Muscle layer of colon (tissue), 2 donors: Measurements from ENCODE around the gene AP1G1.

ENCODE experiments used
- H3K27ac ChIP-seq: one replicate; pipeline ENCODE4 v1.7.0; 2013; ENCODE audit warnings: low read depth, mild to moderate bottlenecking, low read length, moderate library complexity
- H3K27me3 ChIP-seq, 2 donors: one replicate each; pipeline ENCODE4 v1.7.0; 2013; ENCODE audit warnings: low read length in 2 of 2, mild to moderate bottlenecking in 2 of 2; ENCODE audit not compliant: insufficient read depth in 2 of 2, control insufficient read depth in 1 of 2
- H3K36me3 ChIP-seq: one replicate; pipeline ENCODE4 v1.7.0; 2013; ENCODE audit warnings: mild to moderate bottlenecking, low read length; ENCODE audit not compliant: insufficient read depth
- H3K4me1 ChIP-seq: one replicate; pipeline ENCODE4 v1.7.0; 2013; ENCODE audit warnings: mild to moderate bottlenecking, low read length; ENCODE audit not compliant: insufficient read depth
- H3K4me3 ChIP-seq, 2 donors: one replicate each; pipeline ENCODE4 v1.7.0; 2013; ENCODE audit warnings: low read length in 2 of 2, low read depth in 1 of 2, mild to moderate bottlenecking in 1 of 2, moderate library complexity in 1 of 2
- H3K9ac ChIP-seq: one replicate; pipeline ENCODE4 v1.7.0; 2013; ENCODE audit warnings: low read length
- H3K9me3 ChIP-seq: one replicate; pipeline ENCODE4 v1.7.0; 2013; ENCODE audit warnings: mild to moderate bottlenecking, low read length
- donor health status: abdominal sarcoma.
- donor health status: Adenocarcinoma of cecum.

The AP1G1 gene

DNA sequence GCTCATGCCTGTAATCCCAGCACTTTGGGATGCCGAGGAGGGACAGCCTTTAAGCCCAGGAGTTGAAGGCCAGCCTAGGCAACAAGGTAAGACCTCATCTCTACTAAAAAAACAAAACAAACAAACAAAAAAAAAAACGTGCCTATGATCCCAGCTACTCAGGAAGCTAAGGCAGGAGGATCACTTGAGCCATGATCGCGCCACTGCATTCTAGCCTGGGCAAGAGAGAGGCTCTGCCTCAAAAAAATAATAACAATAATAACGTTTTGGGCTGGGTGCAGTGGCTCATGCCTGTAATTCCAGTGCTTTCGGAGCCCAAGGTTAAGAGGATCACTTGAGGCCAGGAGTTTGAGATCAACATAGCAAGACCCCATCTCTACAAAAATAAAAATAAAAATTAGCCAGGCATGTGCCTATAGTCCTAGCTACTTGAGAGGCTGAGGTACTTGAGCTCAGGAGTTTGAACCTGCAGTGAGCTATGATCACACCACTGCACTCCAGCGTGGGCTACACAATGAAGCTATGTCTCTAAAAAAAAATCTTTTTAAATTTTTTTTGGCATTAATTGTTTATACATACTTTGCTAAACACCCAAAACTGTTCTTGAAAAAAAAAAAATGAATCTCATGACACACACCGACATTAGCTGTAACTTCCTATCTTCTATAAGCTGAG lies 87.4 kb downstream of the AP1G1 start:
- no peak overlapping the region for H3K4me3 ChIP-seq
- H3K27ac ChIP-seq, result no peak overlapping the region
- no peaks in the 10 kb centered on the region for H3K27me3 ChIP-seq
- H3K9ac ChIP-seq, result no peak overlapping the region
- H3K36me3 ChIP-seq, result no peaks in the 10 kb centered on the region
- H3K9me3 ChIP-seq, result no peaks in the 10 kb centered on the region
- peaks cover 10% of the 10 kb centered on the region for H3K4me1 ChIP-seq

DNA sequence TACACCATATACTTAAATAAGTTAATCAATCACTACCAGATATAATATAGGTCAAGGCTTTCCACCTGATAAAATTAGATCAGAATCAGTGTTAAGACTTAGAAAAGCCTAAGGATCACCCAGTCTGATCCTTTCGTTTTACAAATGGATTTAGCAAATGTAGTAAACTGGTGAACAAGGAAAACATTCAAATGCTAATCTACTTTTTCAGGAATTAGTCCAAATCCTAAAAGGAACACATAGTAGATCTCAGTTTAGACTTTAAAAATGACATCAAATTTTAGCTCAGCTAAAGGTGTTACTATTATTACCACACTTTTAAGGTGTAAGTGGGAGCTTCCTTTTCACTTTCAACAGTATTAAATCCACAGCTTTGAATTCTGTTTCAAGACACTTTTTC lies 96.1 kb downstream of the AP1G1 start:
- Histone ChIP-seq H3K27me3 (no peaks in the 10 kb centered on the region), H3K4me1 (no peaks in the 10 kb centered on the region), H3K9me3 (no peaks in the 10 kb centered on the region), H3K27ac (no peak overlapping the region), H3K36me3 (no peaks in the 10 kb centered on the region), H3K9ac (no peak overlapping the region), H3K4me3 (no peak overlapping the region)

DNA sequence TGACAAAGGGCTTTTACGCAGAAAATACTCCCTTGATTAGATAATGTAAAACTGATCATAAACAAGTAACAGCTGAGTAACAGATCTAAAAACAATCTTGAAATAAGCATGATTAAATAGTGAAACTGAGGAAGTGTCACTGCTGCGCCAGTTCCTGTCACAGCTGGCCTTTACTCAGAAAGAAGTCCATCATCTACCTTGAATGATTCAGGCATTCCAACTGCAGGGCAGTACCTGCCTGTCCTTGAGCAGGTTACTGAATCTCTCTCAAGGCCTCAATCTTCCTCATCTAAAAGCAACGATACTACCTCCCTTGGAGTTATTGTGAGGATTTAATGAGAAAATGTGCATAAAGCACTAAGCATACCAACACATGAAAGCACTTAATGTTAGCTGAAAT lies 96.8 kb downstream of the AP1G1 start:
- Histone ChIP-seq H3K4me1 (no peaks in the 10 kb centered on the region), H3K36me3 (no peaks in the 10 kb centered on the region), H3K4me3 (no peak overlapping the region), H3K27me3 (no peaks in the 10 kb centered on the region), H3K9ac (no peak overlapping the region), H3K9me3 (no peaks in the 10 kb centered on the region), H3K27ac (no peak overlapping the region)

DNA sequence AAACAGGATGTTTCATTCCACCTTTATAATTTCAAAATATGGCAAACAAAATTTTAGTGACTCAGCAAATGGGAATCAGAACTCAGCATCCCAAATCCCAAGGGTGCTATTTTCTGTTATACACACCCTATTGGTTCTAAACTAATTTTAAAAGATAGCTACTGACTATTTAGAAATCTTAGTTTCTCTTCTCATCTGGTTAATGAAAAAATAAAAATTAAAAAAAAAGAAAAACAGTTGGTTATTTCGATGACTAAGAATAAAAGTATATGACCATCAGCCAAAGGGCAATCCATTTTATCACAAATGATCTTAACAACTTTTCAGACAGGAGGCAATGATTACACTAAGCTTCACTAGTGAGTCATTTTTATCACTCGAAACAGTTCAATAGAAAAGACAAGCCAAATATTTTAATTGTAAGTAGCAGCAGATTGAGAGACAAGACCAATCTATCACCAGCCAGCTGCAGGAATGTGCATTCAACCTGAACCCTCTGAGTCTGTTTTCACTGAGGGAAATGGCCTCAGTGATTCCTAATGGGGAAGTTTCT lies 99.3 kb downstream of the AP1G1 start:
- no peak overlapping the region for H3K4me3 ChIP-seq
- no peaks in the 10 kb centered on the region for H3K4me1 ChIP-seq
- H3K27ac ChIP-seq, result no peak overlapping the region
- no peaks in the 10 kb centered on the region for H3K36me3 ChIP-seq
- H3K9ac ChIP-seq, result no peak overlapping the region
- no peaks in the 10 kb centered on the region for H3K27me3 ChIP-seq
- no peaks in the 10 kb centered on the region for H3K9me3 ChIP-seq

DNA sequence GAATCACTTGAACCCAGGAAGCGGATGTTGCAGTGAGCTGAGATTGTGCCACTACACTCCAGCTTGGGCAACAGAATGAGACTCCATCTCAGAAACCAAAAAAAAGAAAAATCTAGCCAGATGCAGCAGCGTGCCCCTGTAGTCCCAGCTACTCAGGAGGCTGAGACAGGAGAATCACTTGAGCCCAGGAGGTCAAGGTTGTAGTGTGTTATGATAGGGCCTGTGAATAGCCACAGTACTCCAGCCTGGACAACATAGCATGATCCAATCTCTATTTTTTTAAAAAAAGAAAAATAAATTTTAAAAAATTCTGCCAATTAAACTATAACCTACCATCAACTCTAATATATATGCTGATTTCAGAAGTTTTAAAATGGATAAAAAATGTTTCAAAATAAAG lies 99.9 kb downstream of the AP1G1 start:
- H3K4me3 ChIP-seq, result no peak overlapping the region
- no peaks in the 10 kb centered on the region for H3K36me3 ChIP-seq
- no peaks in the 10 kb centered on the region for H3K27me3 ChIP-seq
- no peaks in the 10 kb centered on the region for H3K9me3 ChIP-seq
- H3K27ac ChIP-seq, result no peak overlapping the region
- no peak overlapping the region for H3K9ac ChIP-seq
- no peaks in the 10 kb centered on the region for H3K4me1 ChIP-seq

DNA sequence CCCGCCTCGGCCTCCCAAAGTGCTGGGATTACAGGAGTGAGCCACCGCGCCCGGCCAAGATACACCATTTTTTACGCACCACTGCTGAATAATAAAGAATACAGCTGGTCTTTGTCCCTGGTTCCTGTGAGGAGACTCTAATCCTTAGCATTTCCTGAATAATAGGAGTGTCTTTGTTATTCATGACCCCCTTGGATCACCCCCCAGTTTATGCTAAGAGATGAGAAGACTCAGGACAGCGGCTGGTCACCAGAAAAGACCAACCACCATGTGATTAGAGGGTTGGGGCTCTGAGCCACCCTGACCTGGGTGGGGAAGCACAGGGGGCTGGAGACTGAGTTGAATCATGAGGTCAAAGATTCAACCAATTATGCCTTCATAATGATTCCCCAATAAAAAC lies 101.4 kb downstream of the AP1G1 start:
- Histone ChIP-seq H3K36me3 (no peaks in the 10 kb centered on the region), H3K9ac (no peak overlapping the region), H3K4me3 (no peak overlapping the region), H3K9me3 (no peaks in the 10 kb centered on the region), H3K27me3 (no peaks in the 10 kb centered on the region), H3K4me1 (no peaks in the 10 kb centered on the region), H3K27ac (no peak overlapping the region)

DNA sequence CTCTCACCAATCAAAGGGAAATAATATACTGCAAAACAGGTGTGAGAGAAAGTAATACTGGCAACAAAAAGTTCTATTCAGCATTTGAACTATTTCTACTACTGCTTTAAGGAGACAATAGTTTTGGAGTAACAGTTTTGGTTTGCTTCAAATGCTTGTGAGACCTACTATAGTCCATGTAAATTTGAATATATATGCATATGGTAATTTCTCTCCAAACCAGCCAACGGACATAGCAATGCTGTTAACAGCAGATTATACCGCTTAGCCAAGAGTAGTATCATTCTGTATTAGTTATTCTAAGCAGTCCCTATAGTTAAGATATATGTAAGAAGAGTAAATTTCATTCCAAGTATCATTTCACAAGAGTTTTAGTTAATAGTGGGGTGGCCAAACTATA lies 102.6 kb downstream of the AP1G1 start:
- Histone ChIP-seq H3K4me1 (no peaks in the 10 kb centered on the region), H3K27ac (no peak overlapping the region), H3K9ac (no peak overlapping the region), H3K36me3 (no peaks in the 10 kb centered on the region), H3K9me3 (no peaks in the 10 kb centered on the region), H3K27me3 (no peaks in the 10 kb centered on the region), H3K4me3 (no peak overlapping the region)

DNA sequence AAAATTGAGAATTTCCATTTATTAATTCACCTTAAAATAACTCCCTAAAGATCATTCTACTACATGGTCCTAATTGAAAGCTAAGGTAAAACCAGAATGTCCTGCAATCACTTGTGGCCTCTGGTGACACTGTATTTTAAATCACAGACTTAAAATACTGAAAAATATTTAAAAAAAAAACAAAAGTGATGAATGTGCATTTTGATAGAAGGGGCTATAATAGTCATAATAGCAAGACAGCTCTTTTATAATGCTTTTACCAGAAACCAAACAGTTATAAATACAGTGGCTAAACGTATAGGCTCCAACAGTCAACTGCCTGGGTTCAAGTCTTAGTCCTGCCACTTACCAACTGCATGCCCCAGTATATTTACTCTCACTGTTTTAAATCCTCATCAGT lies 105.3 kb downstream of the AP1G1 start:
- Histone ChIP-seq H3K4me1 (no peaks in the 10 kb centered on the region), H3K9me3 (no peaks in the 10 kb centered on the region)

DNA sequence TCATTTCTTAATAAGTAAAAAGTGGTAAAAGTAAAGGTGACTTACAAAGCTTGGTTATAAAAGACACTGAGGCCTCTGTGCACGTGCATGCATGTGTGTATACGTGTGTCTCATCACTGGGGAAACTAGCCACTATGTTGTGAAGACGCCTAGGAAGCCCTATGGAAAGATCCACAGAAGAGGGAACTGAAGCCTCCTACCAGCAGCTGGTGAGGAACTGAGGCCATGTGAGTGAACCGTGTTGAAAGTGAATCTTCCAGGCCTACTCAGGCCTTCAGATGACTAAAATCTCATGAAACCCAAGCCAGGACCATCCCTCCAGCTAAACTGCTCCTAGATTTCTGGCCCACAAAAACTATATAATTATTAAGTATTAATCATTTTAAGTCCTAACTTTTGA lies 107.8 kb downstream of the AP1G1 start:
- Histone ChIP-seq H3K9ac (no peak overlapping the region), H3K9me3 (no peaks in the 10 kb centered on the region), H3K4me3 (no peak overlapping the region), H3K4me1 (no peaks in the 10 kb centered on the region), H3K27me3 (no peaks in the 10 kb centered on the region), H3K27ac (no peak overlapping the region), H3K36me3 (no peaks in the 10 kb centered on the region)

More for the DNA sequence above, 105.3 kb downstream of the AP1G1 start:
- Histone ChIP-seq H3K4me3 (no peak overlapping the region), H3K9ac (no peak overlapping the region), H3K27me3 (no peaks in the 10 kb centered on the region), H3K36me3 (no peaks in the 10 kb centered on the region), H3K27ac (no peak overlapping the region)

DNA sequence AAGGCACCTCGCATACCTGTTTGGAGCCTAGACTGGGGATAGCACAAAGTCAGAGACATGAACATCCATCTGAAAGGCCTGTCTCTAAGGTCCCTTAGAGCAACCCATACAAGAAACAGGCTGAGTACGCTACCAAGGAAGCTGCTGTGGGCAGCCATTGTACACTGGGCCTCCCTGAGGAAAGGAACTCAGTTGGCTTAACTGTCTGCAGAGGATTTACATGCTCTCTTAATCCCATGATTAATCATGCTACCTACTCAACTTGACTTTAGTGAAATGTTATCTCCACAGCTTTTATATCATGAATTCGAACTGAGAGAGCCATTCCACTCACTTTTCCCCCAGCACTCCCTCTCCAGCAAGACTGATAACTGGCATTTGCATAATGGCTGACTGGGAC lies 110.1 kb downstream of the AP1G1 start:
- Histone ChIP-seq H3K36me3 (no peaks in the 10 kb centered on the region), H3K4me3 (no peak overlapping the region), H3K9ac (no peak overlapping the region), H3K4me1 (no peaks in the 10 kb centered on the region), H3K27me3 (no peaks in the 10 kb centered on the region), H3K9me3 (no peaks in the 10 kb centered on the region), H3K27ac (no peak overlapping the region)

DNA sequence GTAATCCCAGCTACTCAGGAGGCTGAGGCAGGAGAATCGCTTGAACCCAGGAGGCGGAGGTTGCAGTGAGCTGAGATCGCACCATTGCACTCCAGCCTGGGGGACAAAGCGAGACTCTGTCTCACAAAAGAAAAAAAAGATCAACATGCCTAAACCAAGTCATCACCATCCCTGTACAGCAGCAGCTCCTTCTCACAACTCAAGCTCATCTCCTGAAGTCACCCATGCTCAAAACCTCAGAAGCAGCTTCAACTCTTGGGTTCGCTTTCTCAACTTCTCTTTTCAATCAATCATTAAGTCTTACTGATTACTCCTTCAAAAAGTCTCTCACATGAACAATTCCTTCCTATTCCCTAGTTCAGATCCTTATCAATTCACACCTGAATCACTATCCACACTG lies 115.5 kb downstream of the AP1G1 start:
- H3K36me3 ChIP-seq, result peaks cover 6% of the 10 kb centered on the region
- no peaks in the 10 kb centered on the region for H3K4me1 ChIP-seq
- H3K4me3 ChIP-seq, result no peak overlapping the region
- H3K27ac ChIP-seq, result no peak overlapping the region
- H3K9ac ChIP-seq, result no peak overlapping the region
- H3K27me3 ChIP-seq, result no peaks in the 10 kb centered on the region
- no peaks in the 10 kb centered on the region for H3K9me3 ChIP-seq

DNA sequence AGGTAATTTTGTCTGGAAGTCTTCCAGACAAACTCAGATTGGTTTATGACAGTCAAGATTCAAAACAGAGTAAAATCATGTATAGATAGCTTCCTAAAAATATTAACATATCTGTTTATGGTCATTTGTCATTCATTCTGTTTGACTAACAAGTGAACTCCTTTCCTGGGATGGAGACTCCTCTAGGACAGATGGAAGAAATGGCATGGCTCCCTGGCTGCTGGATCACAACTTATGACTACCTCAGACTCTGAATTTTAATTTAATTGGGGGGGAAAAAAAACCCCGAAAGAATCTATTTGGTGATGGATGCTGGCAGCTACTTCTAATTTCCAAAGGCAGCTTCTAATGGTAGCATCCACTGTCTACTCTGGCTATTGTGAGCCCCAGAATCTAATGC lies 118.7 kb downstream of the AP1G1 start:
- Histone ChIP-seq H3K9ac (no peak overlapping the region), H3K36me3 (peaks cover 6% of the 10 kb centered on the region)

More for the DNA sequence above, 118.7 kb downstream of the AP1G1 start:
- H3K27me3 ChIP-seq, result no peaks in the 10 kb centered on the region
- no peaks in the 10 kb centered on the region for H3K4me1 ChIP-seq
- H3K4me3 ChIP-seq, result no peak overlapping the region
- H3K27ac ChIP-seq, result no peak overlapping the region
- H3K9me3 ChIP-seq, result no peaks in the 10 kb centered on the region
